HG02571 (cell line): ENCODE results near the gene MNX1.

Source experiments
- ATAC-seq: cut with Tn5 transposase; IDR thresholded peaks from one replicate; pipeline ENCODE4 v1.9.1; 2021; ENCODE audit warnings: mild to moderate bottlenecking, moderate library complexity; ENCODE audit not compliant: unreplicated experiment

MNX1 gene

GRCh38 chr7:157003756-157004520 lies 6.5 kb downstream of the MNX1 start:
- ATAC-seq = no peak

- no peak for ATAC-seq
Measured at GRCh38 chr7:157003445-157003755, 7.1 kb downstream of the MNX1 start.

- no peak for ATAC-seq
Measured at GRCh38 chr7:157002819-157003421, 7.5 kb downstream of the MNX1 start.

GRCh38 chr7:157001920-157002818 lies 8.3 kb downstream of the MNX1 start:
- ATAC-seq = no peak

GRCh38 chr7:157000741-157001653 lies 9.5 kb downstream of the MNX1 start:
- no peak for ATAC-seq

- no peak for ATAC-seq
Measured at GRCh38 chr7:156999958-157000726, 10.3 kb downstream of the MNX1 start.

- no peak for ATAC-seq
Measured at GRCh38 chr7:156998988-156999957, 11.2 kb downstream of the MNX1 start.

- no peak for ATAC-seq
Measured at GRCh38 chr7:156994417-156994816, 16.0 kb downstream of the MNX1 start.

- ATAC-seq = no peak
Measured at GRCh38 chr7:156993925-156994235, 16.6 kb downstream of the MNX1 start.

GRCh38 chr7:156993021-156993924 lies 17.2 kb downstream of the MNX1 start:
- no peak for ATAC-seq

- no peak for ATAC-seq
Measured at GRCh38 chr7:156989766-156990535, 20.5 kb downstream of the MNX1 start.

GRCh38 chr7:156988343-156989185 lies 21.9 kb downstream of the MNX1 start:
- ATAC-seq = no peak

GRCh38 chr7:156986378-156986777 lies 24.1 kb downstream of the MNX1 start:
- no peak for ATAC-seq

GRCh38 chr7:156985101-156985992 lies 25.1 kb downstream of the MNX1 start:
- ATAC-seq = no peak

- no peak for ATAC-seq
Measured at GRCh38 chr7:156984174-156984891, 26.1 kb downstream of the MNX1 start.
